Measurements from ENCODE around the gene SH3RF1.

- TF ChIP-seq JUN (IDR thresholded peaks at IDR 0.05; ENCODE audit: low read depth, low read length), result no peak
- TF ChIP-seq SIRT6 (IDR thresholded peaks at IDR 0.05; ENCODE audit: low read length), result no peak
- no peak for TF ChIP-seq NRF1 (IDR thresholded peaks at IDR 0.05; ENCODE audit: low read depth, low read length)
- no peak for TF ChIP-seq SP1 (IDR thresholded peaks at IDR 0.05; ENCODE audit: low read depth, low read length)
- no peak for TF ChIP-seq USF2 (IDR thresholded peaks at IDR 0.05; ENCODE audit: low read length)
- TF ChIP-seq POLR2A (IDR thresholded peaks at IDR 0.05; ENCODE audit: control extremely low read depth in 1 of 2, low read depth in 2 of 2, low read length in 2 of 2), result no peak
- TF ChIP-seq BCL11A (IDR thresholded peaks at IDR 0.05; ENCODE audit: low read depth in 2 of 2, low read length in 2 of 2), result no peak
- TF ChIP-seq JUND (IDR thresholded peaks at IDR 0.05; ENCODE audit: low read length), result no peak
- TF ChIP-seq CTCF (IDR thresholded peaks at IDR 0.05; ENCODE audit: control extremely low read depth in 1 of 3, insufficient read depth in 1 of 3, low read depth in 1 of 3, low read length in 3 of 3), result no peak
- no peak for TF ChIP-seq EZH2 (IDR thresholded peaks at IDR 0.05; ENCODE audit: low read depth, low read length, severe bottlenecking)
- TF ChIP-seq POLR2AphosphoS5 (IDR thresholded peaks at IDR 0.05; ENCODE audit: low read depth, low read length), result no peak
- no peak for TF ChIP-seq CHD7 (IDR thresholded peaks at IDR 0.05; ENCODE audit: insufficient replicate concordance, low read length)
- no peak for TF ChIP-seq CEBPB (IDR thresholded peaks at IDR 0.05; ENCODE audit: low read depth, low read length)
Observed at GRCh38 chr4:169050881-169051760, 219.6 kb downstream of the SH3RF1 start.
